Thymus (tissue), 11 donors: ENCODE data around the gene ZNF554. TPM values are rescaled to one million over a fixed set of nuclear protein-coding genes. Genes with fewer than 3 reads are reported as not detected.
A peak's percentile ranks its signal among the peaks of the same experiment; 100 is the strongest.
"Not testable (repeated sequence)": the region's sequence is repeated elsewhere in the genome, so short reads cannot be mapped to it uniquely, and the experiment has no call there.

Experiments
- DNase-seq, 9 donors: peaks; one replicate each; pipeline ENCODE4 v3.0.0-alpha.2; 2013; ENCODE audit warnings: low spot score in 9 of 9, low read depth in 6 of 9, missing footprints in 1 of 9
- H3K27ac ChIP-seq, 2 donors: one replicate each; pipeline ENCODE4 v1.5.1; 2013; ENCODE audit warnings: control low read depth in 1 of 2, low read depth in 1 of 2, low read length in 1 of 2, mild to moderate bottlenecking in 1 of 2, moderate library complexity in 1 of 2
- H3K27me3 ChIP-seq, 2 donors: one replicate each; pipeline ENCODE4 v1.5.1; 2013; ENCODE audit warnings: low read length in 1 of 2; ENCODE audit not compliant: control insufficient read depth in 2 of 2, insufficient read depth in 1 of 2
- H3K36me3 ChIP-seq, 2 donors: one replicate each; pipeline ENCODE4 v1.5.1; 2013; ENCODE audit warnings: low read length in 1 of 2, mild to moderate bottlenecking in 1 of 2, moderate library complexity in 1 of 2; ENCODE audit not compliant: control insufficient read depth in 2 of 2, insufficient read depth in 2 of 2
- H3K4me1 ChIP-seq, 2 donors: one replicate each; pipeline ENCODE4 v1.5.1; 2013; ENCODE audit warnings: low read length in 2 of 2; ENCODE audit not compliant: control insufficient read depth in 2 of 2, insufficient read depth in 2 of 2
- H3K4me3 ChIP-seq, 2 donors: one replicate each; pipeline ENCODE4 v1.5.1; 2013; ENCODE audit warnings: low read length in 2 of 2, control low read depth in 1 of 2, mild to moderate bottlenecking in 1 of 2
- H3K9me3 ChIP-seq, 2 donors: one replicate each; pipeline ENCODE4 v1.5.1; 2013; ENCODE audit warnings: low read length in 1 of 2, mild to moderate bottlenecking in 1 of 2; ENCODE audit not compliant: control insufficient read depth in 2 of 2, insufficient read depth in 1 of 2
- WGBS: extraction: QIAGEN DNeasy Blood & Tissue Kit; methylation state at CpG from one replicate; pipeline ENCODE4 v1.1.7; 2013; 5-methylcytosine and 5-hydroxymethylcytosine counted together
- polyA plus RNA-seq: library from polyadenylated mRNA; stranded (reverse); fragments of 200-250 nt; gene quantifications from one replicate; pipeline ENCODE4 v1.2.3, GENCODE V29; 2013
- total RNA-seq: library from RNA; stranded (reverse); fragments of 120-200 nt; gene quantifications from one replicate; pipeline ENCODE4 v1.2.4, GENCODE V29; 2013
- donor health status: healthy.

ZNF554 gene
- total and polyA plus RNA-seq, 2 donors = 4.4 to 7.1 TPM

- no peak for DNase-seq
- Histone ChIP-seq H3K27ac (no peak overlapping the region), H3K36me3 (peaks cover 25 to 36% of the 10 kb centered on the region in 2 donors), H3K4me1 (peaks cover 2 to 6% of the 10 kb centered on the region in 2 donors), H3K9me3 (peaks cover 0 to 5% of the 10 kb centered on the region in 2 donors), H3K27me3 (no peaks in the 10 kb centered on the region), H3K4me3 (no peak overlapping the region)
- 97% methylated on average over 16 of the region's 16 CpGs for WGBS
Measured at GRCh38 chr19:2816641-2817040, 3.0 kb upstream of the ZNF554 start.

DNA sequence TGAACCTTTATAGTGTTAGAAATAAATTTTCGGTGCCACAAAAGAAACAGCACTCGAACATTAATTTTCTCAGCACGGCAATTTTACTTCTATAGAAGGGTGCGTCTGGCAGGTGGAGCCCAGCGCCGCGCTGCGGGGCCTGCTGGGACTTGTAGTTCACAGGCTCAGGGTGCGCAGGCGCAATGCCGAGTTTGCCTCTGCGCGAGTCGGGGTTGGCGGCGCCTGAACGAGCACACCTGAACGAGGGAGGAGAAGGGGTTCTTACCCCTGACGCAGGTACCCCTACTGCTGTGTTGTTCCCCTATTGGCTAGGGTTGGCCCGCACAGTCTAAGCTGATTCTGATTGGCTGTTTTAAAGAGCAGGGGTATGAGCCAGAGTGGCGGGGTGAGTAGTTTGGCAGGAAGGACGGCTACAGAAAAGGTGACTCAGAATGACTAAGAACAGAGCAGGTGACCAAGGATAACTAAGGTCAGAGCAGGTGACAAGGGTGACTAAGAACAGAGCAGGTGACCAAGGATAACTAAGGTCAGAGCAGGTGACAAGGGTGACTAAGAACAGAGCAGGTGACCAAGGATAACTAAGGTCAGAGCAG, 2.3 kb upstream of the ZNF554 start:
- not testable (repeated sequence) for H3K9me3 ChIP-seq, H3K4me3 ChIP-seq, H3K27ac ChIP-seq, H3K27me3 ChIP-seq, DNase-seq, H3K4me1 ChIP-seq
- WGBS = 91% methylated on average over 22 of the region's 22 CpGs
- peaks cover 23 to 29% of the 10 kb centered on the region in 2 donors for H3K36me3 ChIP-seq

GRCh38 chr19:2820112-2820702, 539 bp downstream of the ZNF554 start:
- H3K4me1 ChIP-seq = peaks cover 2 to 6% of the 10 kb centered on the region in 2 donors
- H3K27me3 ChIP-seq = no peaks in the 10 kb centered on the region
- DNase-seq = peak in 3 of 9 donors; percentile 18 to 52 (median 27)
- peaks cover 0 to 5% of the 10 kb centered on the region in 2 donors for H3K9me3 ChIP-seq
- 6% methylated on average over 36 of the region's 36 CpGs for WGBS
- H3K4me3 ChIP-seq = peak overlapping the region; percentile 62 to 70
- no peak overlapping the region for H3K27ac ChIP-seq
- H3K36me3 ChIP-seq = peaks cover 1 to 7% of the 10 kb centered on the region in 2 donors

DNA sequence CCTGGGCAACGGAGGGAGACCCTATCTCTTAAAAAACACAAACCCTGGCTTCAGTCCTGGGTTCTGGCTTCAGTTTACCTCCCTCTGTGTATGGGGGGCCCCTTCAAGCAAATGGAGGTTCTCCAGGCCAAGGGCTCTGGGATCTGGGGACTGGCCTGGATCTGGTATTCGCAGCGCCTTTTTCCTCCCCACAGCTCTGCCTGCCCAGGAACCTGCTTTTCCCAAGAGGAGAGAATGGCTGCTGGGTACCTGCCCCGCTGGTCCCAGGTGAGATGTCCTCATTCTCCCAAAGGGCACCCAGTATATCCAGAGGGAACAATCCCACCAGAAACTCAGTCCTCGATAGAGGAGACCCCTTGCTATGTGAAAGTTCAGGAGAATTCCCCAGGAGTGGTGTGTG, 3.2 kb downstream of the ZNF554 start:
- H3K9me3 ChIP-seq = peaks cover 0 to 9% of the 10 kb centered on the region in 2 donors
- no peak for DNase-seq
- no peak overlapping the region for H3K27ac ChIP-seq
- peaks cover 2 to 10% of the 10 kb centered on the region in 2 donors for H3K36me3 ChIP-seq
- peaks cover 2 to 6% of the 10 kb centered on the region in 2 donors for H3K4me1 ChIP-seq
- no peak overlapping the region for H3K4me3 ChIP-seq
- 97% methylated on average over 5 of the region's 5 CpGs for WGBS
- H3K27me3 ChIP-seq = no peaks in the 10 kb centered on the region

DNA sequence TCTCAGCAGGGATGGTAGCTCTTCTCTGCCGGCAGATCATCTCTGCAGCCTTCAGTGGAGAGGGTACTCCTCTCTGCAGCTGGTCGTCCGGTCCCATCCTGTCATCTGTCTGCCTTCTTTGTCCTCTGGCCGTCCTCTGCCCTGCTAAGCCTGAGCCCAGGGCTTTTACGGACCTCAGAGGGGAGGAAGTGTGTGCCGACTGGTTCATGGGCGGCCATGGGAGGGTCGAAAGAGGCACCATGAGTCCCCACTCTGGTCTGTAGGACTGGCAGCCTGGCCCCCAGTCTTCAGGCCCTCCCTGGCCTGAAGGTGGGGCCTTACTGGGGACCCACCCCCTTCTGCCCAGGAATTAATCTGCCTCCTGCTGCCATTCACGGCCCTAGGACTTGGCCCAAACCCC, 4.0 kb downstream of the ZNF554 start:
- 98% methylated on average over 9 of the region's 9 CpGs for WGBS
- Histone ChIP-seq H3K4me1 (peaks cover 2 to 6% of the 10 kb centered on the region in 2 donors), H3K27me3 (no peaks in the 10 kb centered on the region), H3K27ac (no peak overlapping the region), H3K4me3 (no peak overlapping the region), H3K9me3 (peaks cover 0 to 15% of the 10 kb centered on the region in 2 donors), H3K36me3 (peaks cover 6 to 14% of the 10 kb centered on the region in 2 donors)
- DNase-seq = no peak

- H3K9me3 ChIP-seq = peaks cover 0 to 19% of the 10 kb centered on the region in 2 donors
- 82% methylated on average over 8 of the region's 8 CpGs for WGBS
- H3K4me1 ChIP-seq = peaks cover 2 to 6% of the 10 kb centered on the region in 2 donors
- H3K36me3 ChIP-seq = peaks cover 6 to 14% of the 10 kb centered on the region in 2 donors
- DNase-seq = no peak
- H3K4me3 ChIP-seq = no peak overlapping the region
- H3K27ac ChIP-seq = no peak overlapping the region
- H3K27me3 ChIP-seq = no peaks in the 10 kb centered on the region
Measured at GRCh38 chr19:2824129-2824528, 4.5 kb downstream of the ZNF554 start.

DNA sequence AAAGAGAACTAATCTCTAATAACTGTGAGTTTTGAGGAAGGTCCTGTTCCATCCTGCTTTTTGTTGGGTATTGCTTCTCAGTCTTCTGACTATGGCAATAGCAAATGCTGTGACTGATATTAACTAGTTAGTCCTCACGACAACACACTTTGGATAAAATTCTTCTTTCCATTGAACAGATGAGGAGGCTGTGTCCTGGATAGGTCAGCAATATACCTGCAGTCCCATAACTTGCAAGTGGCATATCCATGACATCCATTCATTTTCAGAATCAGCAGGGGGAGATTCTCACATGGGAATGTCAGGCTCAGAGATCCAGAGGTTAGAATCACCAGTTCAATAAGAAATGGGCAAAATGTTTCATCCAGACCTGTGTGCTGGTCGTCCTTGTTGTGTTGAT, 7.4 kb downstream of the ZNF554 start:
- Histone ChIP-seq H3K36me3 (peaks cover 6 to 14% of the 10 kb centered on the region in 2 donors), H3K27me3 (no peaks in the 10 kb centered on the region), H3K4me3 (no peak overlapping the region), H3K4me1 (no peaks in the 10 kb centered on the region), H3K27ac (no peak overlapping the region), H3K9me3 (peaks cover 0 to 33% of the 10 kb centered on the region in 2 donors)
- WGBS = 97% methylated on average over 2 of the region's 2 CpGs
- DNase-seq = no peak

DNA sequence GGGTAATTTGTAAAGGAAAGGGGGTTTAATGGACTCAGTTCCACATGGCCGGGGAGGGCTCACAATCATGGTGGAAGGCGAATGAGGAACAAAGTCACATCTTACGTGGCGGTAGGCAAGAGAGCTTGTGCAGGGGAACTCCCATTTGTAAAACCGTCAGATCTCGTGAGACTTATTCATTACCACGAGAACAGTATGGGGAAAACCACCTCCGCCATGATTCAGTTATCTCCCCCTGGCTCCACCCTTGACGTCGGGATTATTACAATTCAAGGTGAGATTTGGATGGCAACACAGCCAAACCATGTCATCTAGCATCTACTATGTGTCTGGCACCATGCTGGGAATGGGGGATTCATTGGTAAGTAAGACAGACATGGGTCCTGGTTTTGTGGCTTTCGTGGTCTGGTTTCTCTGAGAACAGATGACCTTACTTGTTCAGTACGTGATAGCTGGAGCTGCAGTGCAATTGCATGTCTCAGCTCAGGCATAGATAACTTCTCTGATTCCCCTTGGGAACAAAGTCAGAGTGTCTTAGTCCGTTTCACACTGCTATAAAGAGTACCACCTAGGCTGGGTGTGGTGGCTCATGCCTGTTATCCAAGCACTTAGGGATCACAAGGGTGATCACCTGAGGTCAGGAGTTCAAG, 8.3 kb downstream of the ZNF554 start:
- H3K36me3 ChIP-seq = peaks cover 13 to 21% of the 10 kb centered on the region in 2 donors
- H3K27me3 ChIP-seq = no peaks in the 10 kb centered on the region
- peaks cover 3 to 43% of the 10 kb centered on the region in 2 donors for H3K9me3 ChIP-seq
- 96% methylated on average over 13 of the region's 13 CpGs for WGBS
- H3K4me3 ChIP-seq = no peak overlapping the region
- H3K4me1 ChIP-seq = no peaks in the 10 kb centered on the region
- H3K27ac ChIP-seq = no peak overlapping the region
- DNase-seq = no peak

GRCh38 chr19:2834294-2834871, 14.7 kb downstream of the ZNF554 start:
- peaks cover 24 to 83% of the 10 kb centered on the region in 2 donors for H3K9me3 ChIP-seq
- H3K36me3 ChIP-seq = peaks cover 23 to 26% of the 10 kb centered on the region in 2 donors
- DNase-seq = no peak
- no peaks in the 10 kb centered on the region for H3K4me1 ChIP-seq
- no peak overlapping the region for H3K27ac ChIP-seq
- H3K4me3 ChIP-seq = no peak overlapping the region
- H3K27me3 ChIP-seq = no peaks in the 10 kb centered on the region
- 98% methylated on average over 19 of the region's 19 CpGs for WGBS
